OCI-LY3 (cell line): ENCODE results near the gene FAM210B.
"Not testable (repeated sequence)": the region's sequence is repeated elsewhere in the genome, so short reads cannot be mapped to it uniquely, and the experiment has no call there.

Experiments
- H2AFZ ChIP-seq: fragments of 200-600, 300-600 bp; shearing (Covaris generic); 2 replicates; pipeline ENCODE4 v1.6.0; 2014; ENCODE audit warnings: antibody characterized with exemption, low read depth, low read length
- H3K27ac ChIP-seq: fragments of 200-600, 300-600 bp; sonication (generic); 2 replicates; pipeline ENCODE4 v1.5.1; 2014; ENCODE audit warnings: mild to moderate bottlenecking, low read length, moderate library complexity, mixed read lengths
- H3K27me3 ChIP-seq: fragments of 200-600, 300-600 bp; sonication (generic); 2 replicates; pipeline ENCODE4 v1.6.1; 2014; ENCODE audit warnings: low read depth, low read length, mixed read lengths
- H3K36me3 ChIP-seq: fragments of 200-600, 300-600 bp; sonication (generic); replicated peaks from 2 replicates; pipeline ENCODE3; 2014; ENCODE audit warnings: low read depth, low read length, mixed read lengths
- H3K4me1 ChIP-seq: fragments of 300-600, 200-600 bp; sonication (generic); 2 replicates; pipeline ENCODE4 v1.6.1; 2014; ENCODE audit warnings: low read length, mixed read lengths
- H3K4me2 ChIP-seq: fragments of 200-600, 300-600 bp; sonication (generic); 2 replicates; pipeline ENCODE4 v1.6.1; 2014; ENCODE audit warnings: low read length, mixed read lengths
- H3K4me3 ChIP-seq: fragments of 300-600, 200-600 bp; sonication (generic); 2 replicates; pipeline ENCODE4 v1.5.1; 2014; ENCODE audit warnings: antibody characterized with exemption, mild to moderate bottlenecking, low read length, moderate library complexity
- H3K79me2 ChIP-seq: fragments of 300-600, 200-600 bp; shearing (Covaris generic); 2 replicates; pipeline ENCODE4 v1.6.1; 2014; ENCODE audit warnings: mild to moderate bottlenecking, low read length, mixed read lengths
- H3K9ac ChIP-seq: fragments of 300-600, 200-600 bp; shearing (Covaris generic); 2 replicates; pipeline ENCODE4 v1.6.0; 2014; ENCODE audit warnings: mild to moderate bottlenecking, low read length, moderate library complexity
- H3K9me3 ChIP-seq: fragments of 200-600, 300-600 bp; shearing (Covaris generic); 2 replicates; pipeline ENCODE4 v1.6.1; 2014; ENCODE audit warnings: low read length, mixed read lengths; ENCODE audit not compliant: insufficient read depth
- H4K20me1 ChIP-seq: fragments of 200-600, 300-600 bp; sonication (generic); 2 replicates; pipeline ENCODE4 v1.6.1; 2016; ENCODE audit warnings: low read length, mixed read lengths; ENCODE audit not compliant: insufficient read depth
- EZH2phosphoT487 ChIP-seq: fragments of 200-600 bp; shearing (Covaris generic); IDR thresholded peaks from 2 replicates; pipeline ENCODE4 v1.6.1; 2018; ENCODE audit warnings: antibody characterized with exemption, mixed run types, low read depth
- TF ChIP-seq, protein P1 (sequence below): fragments of 200-600, 300-600 bp; sonication (generic); IDR thresholded peaks from 2 replicates; pipeline ENCODE4 v1.5.1; 2014; ENCODE audit warnings: antibody characterized with exemption, low read length, low read depth

FAM210B gene

GRCh38 chr20:56323206-56323605 lies 35.6 kb upstream of the FAM210B start:
- Histone ChIP-seq H3K79me2 (no peaks in the 10 kb centered on the region), H3K4me3 (no peak overlapping the region), H3K4me1 (no peaks in the 10 kb centered on the region), H3K9ac (no peak overlapping the region), H3K27me3 (peaks cover 32% of the 10 kb centered on the region; the same call in 1 of the 2 replicates), H3K9me3 (no peaks in the 10 kb centered on the region), H4K20me1 (no peaks in the 10 kb centered on the region), H3K36me3 (no peaks in the 10 kb centered on the region), H3K27ac (no peak overlapping the region), H2AFZ (no peak overlapping the region), H3K4me2 (no peak overlapping the region)
- TF ChIP-seq EZH2phosphoT487, result no peak
- TF ChIP-seq, protein P1, sequence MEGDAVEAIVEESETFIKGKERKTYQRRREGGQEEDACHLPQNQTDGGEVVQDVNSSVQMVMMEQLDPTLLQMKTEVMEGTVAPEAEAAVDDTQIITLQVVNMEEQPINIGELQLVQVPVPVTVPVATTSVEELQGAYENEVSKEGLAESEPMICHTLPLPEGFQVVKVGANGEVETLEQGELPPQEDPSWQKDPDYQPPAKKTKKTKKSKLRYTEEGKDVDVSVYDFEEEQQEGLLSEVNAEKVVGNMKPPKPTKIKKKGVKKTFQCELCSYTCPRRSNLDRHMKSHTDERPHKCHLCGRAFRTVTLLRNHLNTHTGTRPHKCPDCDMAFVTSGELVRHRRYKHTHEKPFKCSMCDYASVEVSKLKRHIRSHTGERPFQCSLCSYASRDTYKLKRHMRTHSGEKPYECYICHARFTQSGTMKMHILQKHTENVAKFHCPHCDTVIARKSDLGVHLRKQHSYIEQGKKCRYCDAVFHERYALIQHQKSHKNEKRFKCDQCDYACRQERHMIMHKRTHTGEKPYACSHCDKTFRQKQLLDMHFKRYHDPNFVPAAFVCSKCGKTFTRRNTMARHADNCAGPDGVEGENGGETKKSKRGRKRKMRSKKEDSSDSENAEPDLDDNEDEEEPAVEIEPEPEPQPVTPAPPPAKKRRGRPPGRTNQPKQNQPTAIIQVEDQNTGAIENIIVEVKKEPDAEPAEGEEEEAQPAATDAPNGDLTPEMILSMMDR, result no peak

DNA sequence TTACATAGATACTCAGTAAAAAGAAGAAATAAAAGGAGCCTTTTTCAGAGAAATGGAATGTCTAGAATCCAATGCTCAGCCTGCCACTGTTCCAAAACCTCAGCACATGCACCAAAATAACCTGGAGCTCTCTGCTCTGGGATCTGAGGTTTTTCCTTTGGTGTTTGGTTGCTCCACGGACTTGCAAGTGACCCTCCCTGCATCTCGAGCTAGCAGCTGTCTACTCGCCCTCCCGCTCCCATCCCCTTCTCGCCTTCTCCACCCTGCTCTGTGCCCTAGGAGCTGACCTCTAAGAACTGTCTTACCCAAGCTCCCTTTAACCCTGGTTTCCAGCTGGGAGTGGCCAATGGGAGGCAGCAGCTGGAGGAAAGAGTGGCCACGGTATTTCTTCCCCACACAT lies 35.1 kb upstream of the FAM210B start:
- Histone ChIP-seq H3K4me1 (no peaks in the 10 kb centered on the region), H4K20me1 (no peaks in the 10 kb centered on the region), H3K79me2 (no peaks in the 10 kb centered on the region), H3K4me2 (no peak overlapping the region), H3K9me3 (no peaks in the 10 kb centered on the region), H3K36me3 (no peaks in the 10 kb centered on the region), H3K4me3 (no peak overlapping the region), H3K27me3 (peaks cover 32% of the 10 kb centered on the region; the same call in 1 of the 2 replicates), H3K27ac (no peak overlapping the region), H3K9ac (no peak overlapping the region), H2AFZ (no peak overlapping the region)
- no peak for TF ChIP-seq EZH2phosphoT487
- TF ChIP-seq, protein P1, result no peak

- H3K4me3 ChIP-seq, result no peak overlapping the region
- no peaks in the 10 kb centered on the region for H3K4me1 ChIP-seq
- H2AFZ ChIP-seq, result no peak overlapping the region
- H3K4me2 ChIP-seq, result no peak overlapping the region
- no peaks in the 10 kb centered on the region for H3K9me3 ChIP-seq
- H3K27ac ChIP-seq, result no peak overlapping the region
- no peaks in the 10 kb centered on the region for H3K79me2 ChIP-seq
- no peaks in the 10 kb centered on the region for H4K20me1 ChIP-seq
- H3K36me3 ChIP-seq, result no peaks in the 10 kb centered on the region
- TF ChIP-seq EZH2phosphoT487, result no peak
- TF ChIP-seq, protein P1, result no peak
- H3K27me3 ChIP-seq, result peaks cover 32% of the 10 kb centered on the region; the same call in 1 of the 2 replicates
- no peak overlapping the region for H3K9ac ChIP-seq
These were observed 34.0 kb upstream of the FAM210B start for GRCh38 chr20:56324806-56325205.

DNA sequence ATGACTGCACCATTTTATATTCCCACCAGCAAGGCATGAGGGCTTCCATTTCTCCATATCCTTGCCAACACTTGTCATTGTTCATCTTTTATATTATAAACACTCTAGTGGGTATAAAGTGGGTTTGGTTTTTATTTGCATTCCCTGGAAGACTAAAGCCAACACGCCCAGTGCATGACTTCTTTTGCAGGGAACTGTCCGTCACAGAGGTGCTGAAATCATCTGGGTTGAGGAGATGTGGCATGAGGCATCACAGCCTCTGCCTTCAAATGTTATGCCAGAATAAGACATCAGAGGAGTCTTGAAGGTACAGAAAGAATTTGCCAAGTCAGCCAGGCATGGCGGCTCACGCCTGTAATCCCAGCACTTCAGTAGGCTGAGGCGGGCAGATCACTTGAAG lies 29.9 kb upstream of the FAM210B start:
- Histone ChIP-seq H2AFZ (no peak overlapping the region), H3K79me2 (no peaks in the 10 kb centered on the region), H3K27me3 (peaks cover 19% of the 10 kb centered on the region; the same call in 1 of the 2 replicates), H3K36me3 (no peaks in the 10 kb centered on the region), H3K4me2 (no peak overlapping the region), H3K9me3 (no peaks in the 10 kb centered on the region), H3K4me1 (no peaks in the 10 kb centered on the region), H3K4me3 (no peak overlapping the region), H3K27ac (no peak overlapping the region), H3K9ac (no peak overlapping the region), H4K20me1 (no peaks in the 10 kb centered on the region)
- TF ChIP-seq, protein P1, result no peak
- no peak for TF ChIP-seq EZH2phosphoT487

- not testable (repeated sequence) for H3K9ac ChIP-seq, H3K9me3 ChIP-seq, H3K36me3 ChIP-seq, H3K4me2 ChIP-seq, H3K27me3 ChIP-seq, H2AFZ ChIP-seq, H3K4me3 ChIP-seq, H4K20me1 ChIP-seq, H3K27ac ChIP-seq, H3K4me1 ChIP-seq, H3K79me2 ChIP-seq
These were observed 22.1 kb upstream of the FAM210B start for GRCh38 chr20:56336709-56337108.
